ENCODE results near the gene TEAD3.
"Not testable (repeated sequence)": the region's sequence is repeated elsewhere in the genome, so short reads cannot be mapped to it uniquely, and the experiment has no call there.

The TEAD3 gene

GRCh38 chr6:35432702-35433101 is 64.2 kb downstream of the TEAD3 start:
- DNase-seq (ENCODE audit: low read depth, low spot score); H3K27me3 ChIP-seq (ENCODE audit: control insufficient read depth, insufficient read depth, low read length): not testable (repeated sequence)
- WGBS (ENCODE audit: insufficient coverage, insufficient read length), result no CpG with 5 or more reads among the region's 3 CpGs

GRCh38 chr6:35432291-35432690 is 64.6 kb downstream of the TEAD3 start:
- Histone ChIP-seq H3K9me3 (ENCODE audit: control insufficient read depth, insufficient read depth, low read length) (peaks cover 2% of the 10 kb centered on the region), H3K27me3 (ENCODE audit: control insufficient read depth, insufficient read depth, low read length) (no peaks in the 10 kb centered on the region), H3K4me1 (ENCODE audit: control insufficient read depth, insufficient read depth, low read length) (no peaks in the 10 kb centered on the region; the same call in none of the 2 replicates), H3K36me3 (ENCODE audit: control insufficient read depth, insufficient read depth, low read length) (no peaks in the 10 kb centered on the region), H3K27ac (ENCODE audit: low read length) (no peak overlapping the region), H3K4me3 (ENCODE audit: low read length) (no peak overlapping the region)
- DNase-seq (ENCODE audit: low read depth, low spot score), result no peak
- no CpG with 5 or more reads among the region's 4 CpGs for WGBS (ENCODE audit: insufficient coverage, insufficient read length)

More at GRCh38 chr6:35432702-35433101, 64.2 kb downstream of the TEAD3 start:
- not testable (repeated sequence) for H3K4me3 ChIP-seq (ENCODE audit: low read length); H3K4me1 ChIP-seq (ENCODE audit: control insufficient read depth, insufficient read depth, low read length); H3K9me3 ChIP-seq (ENCODE audit: control insufficient read depth, insufficient read depth, low read length); H3K36me3 ChIP-seq (ENCODE audit: control insufficient read depth, insufficient read depth, low read length); H3K27ac ChIP-seq (ENCODE audit: low read length)

- no peak for DNase-seq (ENCODE audit: low read depth, low spot score)
- Histone ChIP-seq H3K27me3 (ENCODE audit: control insufficient read depth, insufficient read depth, low read length) (no peaks in the 10 kb centered on the region), H3K4me3 (ENCODE audit: low read length) (no peak overlapping the region), H3K27ac (ENCODE audit: low read length) (no peak overlapping the region), H3K36me3 (ENCODE audit: control insufficient read depth, insufficient read depth, low read length) (peaks cover 10% of the 10 kb centered on the region), H3K9me3 (ENCODE audit: control insufficient read depth, insufficient read depth, low read length) (peaks cover 2% of the 10 kb centered on the region), H3K4me1 (ENCODE audit: control insufficient read depth, insufficient read depth, low read length) (peaks cover 7% of the 10 kb centered on the region; the same call in 1 of the 2 replicates)
- WGBS (ENCODE audit: insufficient coverage, insufficient read length), result no CpG with 5 or more reads among the region's 2 CpGs
These were observed 67.4 kb downstream of the TEAD3 start for GRCh38 chr6:35429463-35429862.

- Histone ChIP-seq H3K9me3 (ENCODE audit: control insufficient read depth, insufficient read depth, low read length) (peaks cover 2% of the 10 kb centered on the region), H3K27ac (ENCODE audit: low read length) (no peak overlapping the region), H3K27me3 (ENCODE audit: control insufficient read depth, insufficient read depth, low read length) (no peaks in the 10 kb centered on the region), H3K4me1 (ENCODE audit: control insufficient read depth, insufficient read depth, low read length) (peaks cover 7% of the 10 kb centered on the region; the same call in 1 of the 2 replicates), H3K36me3 (ENCODE audit: control insufficient read depth, insufficient read depth, low read length) (peaks cover 13% of the 10 kb centered on the region), H3K4me3 (ENCODE audit: low read length) (no peak overlapping the region)
- DNase-seq (ENCODE audit: low read depth, low spot score), result no peak
- WGBS (ENCODE audit: insufficient coverage, insufficient read length), result no CpG with 5 or more reads among the region's 10 CpGs
These were observed 68.3 kb downstream of the TEAD3 start for GRCh38 chr6:35428421-35429149.

- DNase-seq (ENCODE audit: low read depth, low spot score), result no peak
These were observed 69.0 kb downstream of the TEAD3 start for GRCh38 chr6:35427851-35428321.

GRCh38 chr6:35427435-35427834 is 69.4 kb downstream of the TEAD3 start:
- WGBS (ENCODE audit: insufficient coverage, insufficient read length), result no CpG with 5 or more reads among the region's 5 CpGs
- Histone ChIP-seq H3K27me3 (ENCODE audit: control insufficient read depth, insufficient read depth, low read length) (no peaks in the 10 kb centered on the region), H3K9me3 (ENCODE audit: control insufficient read depth, insufficient read depth, low read length) (peaks cover 2% of the 10 kb centered on the region), H3K4me1 (ENCODE audit: control insufficient read depth, insufficient read depth, low read length) (peaks cover 7% of the 10 kb centered on the region; the same call in 1 of the 2 replicates), H3K4me3 (ENCODE audit: low read length) (no peak overlapping the region), H3K36me3 (ENCODE audit: control insufficient read depth, insufficient read depth, low read length) (peaks cover 13% of the 10 kb centered on the region), H3K27ac (ENCODE audit: low read length) (no peak overlapping the region)
- no peak for DNase-seq (ENCODE audit: low read depth, low spot score)

More at GRCh38 chr6:35427851-35428321, 69.0 kb downstream of the TEAD3 start:
- Histone ChIP-seq H3K36me3 (ENCODE audit: control insufficient read depth, insufficient read depth, low read length) (peaks cover 13% of the 10 kb centered on the region), H3K4me1 (ENCODE audit: control insufficient read depth, insufficient read depth, low read length) (peaks cover 7% of the 10 kb centered on the region; the same call in 1 of the 2 replicates), H3K27ac (ENCODE audit: low read length) (no peak overlapping the region), H3K4me3 (ENCODE audit: low read length) (no peak overlapping the region), H3K27me3 (ENCODE audit: control insufficient read depth, insufficient read depth, low read length) (no peaks in the 10 kb centered on the region), H3K9me3 (ENCODE audit: control insufficient read depth, insufficient read depth, low read length) (peaks cover 2% of the 10 kb centered on the region)
- no CpG with 5 or more reads among the region's 9 CpGs for WGBS (ENCODE audit: insufficient coverage, insufficient read length)

GRCh38 chr6:35426074-35426473 is 70.8 kb downstream of the TEAD3 start:
- H3K4me1 ChIP-seq (ENCODE audit: control insufficient read depth, insufficient read depth, low read length), result peaks cover 7% of the 10 kb centered on the region; the same call in 1 of the 2 replicates
- peaks cover 16% of the 10 kb centered on the region for H3K36me3 ChIP-seq (ENCODE audit: control insufficient read depth, insufficient read depth, low read length)
- H3K27me3 ChIP-seq (ENCODE audit: control insufficient read depth, insufficient read depth, low read length), result no peaks in the 10 kb centered on the region
- H3K9me3 ChIP-seq (ENCODE audit: control insufficient read depth, insufficient read depth, low read length), result peaks cover 2% of the 10 kb centered on the region
- H3K4me3 ChIP-seq (ENCODE audit: low read length), result no peak overlapping the region
- no peak for DNase-seq (ENCODE audit: low read depth, low spot score)
- WGBS (ENCODE audit: insufficient coverage, insufficient read length), result no CpG with 5 or more reads among the region's 8 CpGs
- H3K27ac ChIP-seq (ENCODE audit: low read length), result no peak overlapping the region

GRCh38 chr6:35425284-35425683 is 71.6 kb downstream of the TEAD3 start:
- H3K9me3 ChIP-seq (ENCODE audit: control insufficient read depth, insufficient read depth, low read length), result peaks cover 2% of the 10 kb centered on the region
- peaks cover 8% of the 10 kb centered on the region; the same call in 1 of the 2 replicates for H3K4me1 ChIP-seq (ENCODE audit: control insufficient read depth, insufficient read depth, low read length)
- WGBS (ENCODE audit: insufficient coverage, insufficient read length), result no CpG with 5 or more reads among the region's 3 CpGs
- H3K36me3 ChIP-seq (ENCODE audit: control insufficient read depth, insufficient read depth, low read length), result peaks cover 17% of the 10 kb centered on the region
- no peaks in the 10 kb centered on the region for H3K27me3 ChIP-seq (ENCODE audit: control insufficient read depth, insufficient read depth, low read length)
- H3K4me3 ChIP-seq (ENCODE audit: low read length), result no peak overlapping the region
- DNase-seq (ENCODE audit: low read depth, low spot score), result no peak
- no peak overlapping the region for H3K27ac ChIP-seq (ENCODE audit: low read length)
